ENCODE measurements around the gene IL1RN.

IL1RN gene

GRCh38 chr2:113133704-113134598 lies 6.6 kb downstream of the IL1RN start:
- no peaks in the 10 kb centered on the region for H3K27me3 ChIP-seq (ENCODE audit: control insufficient read depth in 1 of 2, insufficient read depth in 2 of 2, low read length in 2 of 2)
- H3K4me1 ChIP-seq (ENCODE audit: insufficient read depth, low read length): no peaks in the 10 kb centered on the region
- no peaks in the 10 kb centered on the region for H3K9me3 ChIP-seq (ENCODE audit: low read length)
- no peak overlapping the region for H3K9ac ChIP-seq (ENCODE audit: low read length)
- H3K4me3 ChIP-seq (ENCODE audit: low read depth in 1 of 2, low read length in 2 of 2): no peak overlapping the region
- no peaks in the 10 kb centered on the region for H3K36me3 ChIP-seq (ENCODE audit: insufficient read depth, low read length)
- no peak overlapping the region for H3K27ac ChIP-seq (ENCODE audit: low read depth, low read length)

DNA sequence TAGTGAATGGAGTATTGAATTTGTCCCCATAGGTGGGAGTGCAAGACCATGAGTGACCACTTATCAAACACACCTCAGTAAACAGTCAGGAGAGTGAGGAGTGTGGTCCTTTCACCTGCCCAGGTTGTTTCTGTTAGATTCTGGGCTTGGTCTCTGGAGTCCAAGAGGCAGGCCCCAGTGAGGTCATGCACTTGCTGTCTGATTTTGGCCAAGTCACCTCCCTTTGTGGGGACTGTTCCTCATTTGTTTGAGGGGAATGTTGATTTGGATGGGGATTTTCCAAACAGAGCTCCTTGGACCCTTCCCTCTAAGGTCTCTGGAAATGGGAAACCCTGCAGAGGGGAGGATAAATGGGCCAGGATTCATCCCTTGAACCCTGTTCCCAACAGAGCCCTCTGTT lies 7.3 kb downstream of the IL1RN start:
- no peaks in the 10 kb centered on the region for H3K4me1 ChIP-seq (ENCODE audit: insufficient read depth, low read length)
- no peak overlapping the region for H3K9ac ChIP-seq (ENCODE audit: low read length)
- no peak overlapping the region for H3K4me3 ChIP-seq (ENCODE audit: low read depth in 1 of 2, low read length in 2 of 2)
- H3K27me3 ChIP-seq (ENCODE audit: control insufficient read depth in 1 of 2, insufficient read depth in 2 of 2, low read length in 2 of 2): no peaks in the 10 kb centered on the region
- H3K9me3 ChIP-seq (ENCODE audit: low read length): no peaks in the 10 kb centered on the region
- H3K36me3 ChIP-seq (ENCODE audit: insufficient read depth, low read length): no peaks in the 10 kb centered on the region
- H3K27ac ChIP-seq (ENCODE audit: low read depth, low read length): no peak overlapping the region

- H3K36me3 ChIP-seq (ENCODE audit: insufficient read depth, low read length): no peaks in the 10 kb centered on the region
- H3K4me3 ChIP-seq (ENCODE audit: low read depth in 1 of 2, low read length in 2 of 2): no peak overlapping the region
- no peak overlapping the region for H3K9ac ChIP-seq (ENCODE audit: low read length)
- no peaks in the 10 kb centered on the region for H3K27me3 ChIP-seq (ENCODE audit: control insufficient read depth in 1 of 2, insufficient read depth in 2 of 2, low read length in 2 of 2)
- H3K27ac ChIP-seq (ENCODE audit: low read depth, low read length): no peak overlapping the region
- no peaks in the 10 kb centered on the region for H3K4me1 ChIP-seq (ENCODE audit: insufficient read depth, low read length)
- no peaks in the 10 kb centered on the region for H3K9me3 ChIP-seq (ENCODE audit: low read length)
Measured at GRCh38 chr2:113135317-113135716, 7.9 kb downstream of the IL1RN start.

GRCh38 chr2:113136828-113137775 lies 9.7 kb downstream of the IL1RN start:
- Histone ChIP-seq H3K36me3 (ENCODE audit: insufficient read depth, low read length) (no peaks in the 10 kb centered on the region), H3K9ac (ENCODE audit: low read length) (no peak overlapping the region), H3K4me3 (ENCODE audit: low read depth in 1 of 2, low read length in 2 of 2) (no peak overlapping the region), H3K27ac (ENCODE audit: low read depth, low read length) (no peak overlapping the region), H3K27me3 (ENCODE audit: control insufficient read depth in 1 of 2, insufficient read depth in 2 of 2, low read length in 2 of 2) (no peaks in the 10 kb centered on the region), H3K9me3 (ENCODE audit: low read length) (no peaks in the 10 kb centered on the region), H3K4me1 (ENCODE audit: insufficient read depth, low read length) (no peaks in the 10 kb centered on the region)

- no peak overlapping the region for H3K9ac ChIP-seq (ENCODE audit: low read length)
Measured at GRCh38 chr2:113137827-113138226, 10.4 kb downstream of the IL1RN start.

DNA sequence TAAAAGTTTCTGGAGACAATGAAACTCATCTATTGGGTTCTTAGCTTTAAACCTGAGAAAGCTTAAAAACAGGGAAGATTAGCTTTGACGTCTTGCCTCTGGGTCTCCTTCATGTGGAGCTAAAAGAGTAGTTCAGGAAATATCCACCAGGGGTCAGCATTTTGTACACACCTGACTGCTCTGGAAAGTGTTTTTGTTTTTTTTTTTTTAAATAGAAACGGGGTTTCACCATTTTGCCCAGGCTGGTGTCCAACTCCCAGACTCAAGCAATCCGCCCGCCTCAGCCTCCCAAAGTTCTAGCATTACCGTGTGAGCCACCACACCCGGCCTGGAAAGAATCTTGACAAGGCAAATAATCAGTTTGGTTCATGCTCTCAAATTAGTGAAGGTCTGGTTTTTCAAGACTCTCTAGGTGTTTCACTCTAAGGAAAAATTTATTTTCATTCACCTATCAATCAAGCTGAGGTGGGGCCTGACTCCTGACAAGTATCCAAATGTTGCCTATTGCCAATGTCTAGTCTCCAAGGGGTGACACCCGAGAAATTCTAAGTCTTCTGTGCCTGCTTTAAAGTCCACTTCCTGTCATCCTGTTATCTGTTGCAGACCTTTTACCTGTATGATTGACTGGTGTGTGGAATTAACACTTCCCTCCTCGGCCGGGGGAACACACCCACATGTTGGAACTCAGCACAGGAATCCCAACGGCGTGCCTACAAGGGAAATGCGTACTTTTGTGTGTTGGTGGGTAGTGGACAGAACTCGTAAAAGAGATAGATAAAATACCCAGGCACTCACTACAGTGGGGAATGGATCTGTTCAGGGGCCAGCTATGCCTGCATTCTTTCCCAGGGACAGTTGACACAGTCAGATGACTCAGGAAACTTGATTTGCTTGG lies 11.3 kb downstream of the IL1RN start:
- H3K27ac ChIP-seq (ENCODE audit: low read depth, low read length): no peak overlapping the region
- H3K36me3 ChIP-seq (ENCODE audit: insufficient read depth, low read length): no peaks in the 10 kb centered on the region
- no peak overlapping the region for H3K4me3 ChIP-seq (ENCODE audit: low read depth in 1 of 2, low read length in 2 of 2)
- no peaks in the 10 kb centered on the region for H3K27me3 ChIP-seq (ENCODE audit: control insufficient read depth in 1 of 2, insufficient read depth in 2 of 2, low read length in 2 of 2)
- no peak overlapping the region for H3K9ac ChIP-seq (ENCODE audit: low read length)
- H3K9me3 ChIP-seq (ENCODE audit: low read length): no peaks in the 10 kb centered on the region
- H3K4me1 ChIP-seq (ENCODE audit: insufficient read depth, low read length): no peaks in the 10 kb centered on the region

More at GRCh38 chr2:113137827-113138226, 10.4 kb downstream of the IL1RN start:
- Histone ChIP-seq H3K9me3 (ENCODE audit: low read length) (no peaks in the 10 kb centered on the region), H3K27ac (ENCODE audit: low read depth, low read length) (no peak overlapping the region), H3K27me3 (ENCODE audit: control insufficient read depth in 1 of 2, insufficient read depth in 2 of 2, low read length in 2 of 2) (no peaks in the 10 kb centered on the region), H3K4me1 (ENCODE audit: insufficient read depth, low read length) (no peaks in the 10 kb centered on the region), H3K36me3 (ENCODE audit: insufficient read depth, low read length) (no peaks in the 10 kb centered on the region), H3K4me3 (ENCODE audit: low read depth in 1 of 2, low read length in 2 of 2) (no peak overlapping the region)

- Histone ChIP-seq H3K4me1 (ENCODE audit: insufficient read depth, low read length) (no peaks in the 10 kb centered on the region), H3K27me3 (ENCODE audit: control insufficient read depth in 1 of 2, insufficient read depth in 2 of 2, low read length in 2 of 2) (no peaks in the 10 kb centered on the region), H3K27ac (ENCODE audit: low read depth, low read length) (no peak overlapping the region), H3K9me3 (ENCODE audit: low read length) (no peaks in the 10 kb centered on the region), H3K36me3 (ENCODE audit: insufficient read depth, low read length) (no peaks in the 10 kb centered on the region), H3K9ac (ENCODE audit: low read length) (no peak overlapping the region), H3K4me3 (ENCODE audit: low read depth in 1 of 2, low read length in 2 of 2) (no peak overlapping the region)
Measured at GRCh38 chr2:113141451-113141850, 14.1 kb downstream of the IL1RN start.

GRCh38 chr2:113142290-113142689 lies 14.9 kb downstream of the IL1RN start:
- Histone ChIP-seq H3K36me3 (ENCODE audit: insufficient read depth, low read length) (no peaks in the 10 kb centered on the region), H3K27ac (ENCODE audit: low read depth, low read length) (no peak overlapping the region), H3K9ac (ENCODE audit: low read length) (no peak overlapping the region), H3K4me3 (ENCODE audit: low read depth in 1 of 2, low read length in 2 of 2) (no peak overlapping the region), H3K9me3 (ENCODE audit: low read length) (no peaks in the 10 kb centered on the region), H3K4me1 (ENCODE audit: insufficient read depth, low read length) (no peaks in the 10 kb centered on the region), H3K27me3 (ENCODE audit: control insufficient read depth in 1 of 2, insufficient read depth in 2 of 2, low read length in 2 of 2) (no peaks in the 10 kb centered on the region)

GRCh38 chr2:113144259-113144658 lies 16.9 kb downstream of the IL1RN start:
- Histone ChIP-seq H3K9me3 (ENCODE audit: low read length) (no peaks in the 10 kb centered on the region), H3K4me3 (ENCODE audit: low read depth in 1 of 2, low read length in 2 of 2) (no peak overlapping the region), H3K9ac (ENCODE audit: low read length) (no peak overlapping the region), H3K27ac (ENCODE audit: low read depth, low read length) (no peak overlapping the region), H3K27me3 (ENCODE audit: control insufficient read depth in 1 of 2, insufficient read depth in 2 of 2, low read length in 2 of 2) (no peaks in the 10 kb centered on the region), H3K4me1 (ENCODE audit: insufficient read depth, low read length) (no peaks in the 10 kb centered on the region), H3K36me3 (ENCODE audit: insufficient read depth, low read length) (no peaks in the 10 kb centered on the region)

DNA sequence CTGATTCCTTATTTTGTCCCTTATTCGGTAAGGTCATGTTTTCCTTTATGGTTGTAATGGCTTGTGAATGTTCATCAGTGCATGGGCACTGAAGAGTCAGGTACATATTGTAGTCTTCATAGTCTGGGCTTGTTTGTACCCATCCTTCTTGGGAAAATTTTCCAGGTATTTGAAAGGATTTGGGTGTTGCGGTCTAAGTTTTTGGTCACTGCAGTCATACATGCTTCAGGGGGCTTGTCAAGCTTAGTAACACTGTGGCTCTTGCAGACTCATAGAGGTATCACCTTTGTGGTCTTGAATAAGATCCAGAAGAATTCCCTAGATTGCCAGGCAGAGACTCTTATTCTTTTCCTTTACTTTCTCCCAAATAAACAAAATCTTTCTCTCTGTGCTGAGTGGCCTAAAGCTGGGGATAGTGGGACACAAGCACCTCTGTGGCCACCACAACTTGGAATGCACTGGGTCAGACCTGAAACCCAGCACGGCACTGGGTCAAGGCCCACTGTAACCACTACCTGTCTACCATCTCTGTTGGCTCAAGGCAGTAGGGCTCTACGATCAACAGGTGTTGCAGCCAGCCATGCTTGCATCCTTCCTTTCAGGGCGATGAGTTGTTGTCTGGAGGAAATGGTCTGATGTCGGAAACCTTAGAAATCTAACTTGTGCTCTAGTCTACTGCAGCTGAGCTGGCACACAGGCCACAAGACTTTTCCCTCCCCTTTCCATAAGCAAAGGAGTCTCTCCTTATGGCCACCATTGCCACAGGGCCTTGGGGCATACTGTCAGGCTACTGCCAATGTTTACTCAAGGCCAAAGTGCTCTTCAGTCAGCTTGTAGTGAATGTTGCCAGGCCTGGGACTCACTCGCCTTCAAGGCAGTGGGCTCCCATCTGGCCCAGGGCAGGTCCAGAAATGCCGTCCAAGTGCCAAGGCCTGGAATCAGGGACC lies 21.5 kb downstream of the IL1RN start:
- Histone ChIP-seq H3K4me3 (ENCODE audit: low read depth in 1 of 2, low read length in 2 of 2) (no peak overlapping the region), H3K36me3 (ENCODE audit: insufficient read depth, low read length) (no peaks in the 10 kb centered on the region), H3K9ac (ENCODE audit: low read length) (no peak overlapping the region), H3K4me1 (ENCODE audit: insufficient read depth, low read length) (no peaks in the 10 kb centered on the region), H3K27me3 (ENCODE audit: control insufficient read depth in 1 of 2, insufficient read depth in 2 of 2, low read length in 2 of 2) (no peaks in the 10 kb centered on the region), H3K27ac (ENCODE audit: low read depth, low read length) (no peak overlapping the region), H3K9me3 (ENCODE audit: low read length) (no peaks in the 10 kb centered on the region)
